HepG2 (cell line): ENCODE measurements around the gene NFATC3. TPM values are rescaled to one million over a fixed set of nuclear protein-coding genes. Genes with fewer than 3 reads are reported as not detected.

Experiments used
- BCL6 ChIP-seq: IDR thresholded peaks from 2 replicates; pipeline ENCODE4 v1.6.1; 2016; ENCODE audit warnings: missing genetic modification reagents, missing compliant biosample characterization
- HES4 ChIP-seq: sonication (generic); formaldehyde crosslinking; IDR thresholded peaks from 2 replicates; pipeline ENCODE4 v1.9.0; 2021; ENCODE audit warnings: mild to moderate bottlenecking, missing genetic modification reagents, borderline replicate concordance
- NCOA2 ChIP-seq: sonication (generic); formaldehyde crosslinking; IDR thresholded peaks from 2 replicates; pipeline ENCODE4 v1.8.0; 2022; ENCODE audit warnings: inconsistent platforms
- PBX2 ChIP-seq: IDR thresholded peaks from 2 replicates; pipeline ENCODE4 v1.6.1; 2016; ENCODE audit warnings: control low read depth
- POLR2G ChIP-seq: fragments of 200-400 bp; formaldehyde crosslinking; IDR thresholded peaks from 2 replicates; pipeline ENCODE4 v1.6.1; 2018; ENCODE audit warnings: mild to moderate bottlenecking, low read depth, low read length, moderate library complexity
- REPIN1 ChIP-seq: sonication (generic); formaldehyde crosslinking; IDR thresholded peaks from 2 replicates; pipeline ENCODE4 v1.8.0; 2022; ENCODE audit warnings: missing genetic modification reagents, low read depth, mild to moderate bottlenecking, borderline replicate concordance
- ZMYM3 ChIP-seq: sonication (generic); formaldehyde crosslinking; IDR thresholded peaks from 2 replicates; pipeline ENCODE4 v1.5.1; 2020; ENCODE audit warnings: mild to moderate bottlenecking, missing genetic modification reagents
- ZNF207 ChIP-seq: fragments of 450-650 bp; IDR thresholded peaks from 2 replicates; pipeline ENCODE4 v1.6.1; 2016; ENCODE audit warnings: antibody characterized with exemption, borderline replicate concordance
- ZNF282 ChIP-seq: fragments of 450-650 bp; IDR thresholded peaks from 2 replicates; pipeline ENCODE4 v1.6.1; 2018; ENCODE audit not compliant: partially characterized antibody
- ZNF678 ChIP-seq: sonication (generic); formaldehyde crosslinking; IDR thresholded peaks from 2 replicates; pipeline ENCODE4 v1.4.0; 2020; ENCODE audit warnings: mild to moderate bottlenecking, missing genetic modification reagents
- ZNF740 ChIP-seq: sonication (generic); formaldehyde crosslinking; IDR thresholded peaks from 2 replicates; pipeline ENCODE4 v1.4.0; 2020; ENCODE audit warnings: missing genetic modification reagents
- ZNF792 ChIP-seq: IDR thresholded peaks from 2 replicates; pipeline ENCODE4 v1.6.1; 2016
- polyA plus RNA-seq, 8 experiments: library from polyadenylated mRNA; depleted of rRNA in 3 of 8; stranded (reverse) in 7 of 8; unstranded in 1 of 8; fragments of >200 nt; fragmentation: Illumina TruSeq in 4 of 8; extraction: Trizol in 4 of 8; gene quantifications; 2 replicates each; pipeline versions ENCODE4 v1.2.1 to v1.2.3, GENCODE V29; 2011 to 2016; ENCODE audit warnings: low read depth in 4 of 8, missing spikeins in 1 of 8, mixed read lengths in 1 of 8; ENCODE audit not compliant: insufficient read depth in 1 of 8
- total RNA-seq, 5 experiments: library from RNA; depleted of rRNA; stranded (reverse); fragments of >200 nt; fragmentation: Illumina TruSeq; extraction: Trizol; gene quantifications; 2 replicates each; pipeline ENCODE4 v1.2.3, GENCODE V29; 2016; ENCODE audit warnings: low read depth in 1 of 5
- TF ChIP-seq, protein P1 (sequence below): sonication (generic); formaldehyde crosslinking; IDR thresholded peaks from 2 replicates; pipeline ENCODE4; 2020; ENCODE audit warnings: missing genetic modification reagents, mild to moderate bottlenecking, borderline replicate concordance
- TF ChIP-seq, protein P2 (sequence below): sonication (generic); formaldehyde crosslinking; IDR thresholded peaks from 2 replicates; pipeline ENCODE4 v1.8.1; 2023; ENCODE audit warnings: mild to moderate bottlenecking, moderate library complexity, missing genetic modification reagents
- TF ChIP-seq, protein P3 (sequence below): sonication (generic); formaldehyde crosslinking; IDR thresholded peaks from one replicate; pipeline ENCODE4 v1.5.1; 2020; ENCODE audit warnings: mild to moderate bottlenecking, missing genetic modification reagents; ENCODE audit errors: not compliant biosample characterization

Gene NFATC3
- total and polyA plus RNA-seq, 2 of the 13 experiments (the other 11 are each of a cell fraction or from before 2014, with no cell fraction given): 52.6 to 62.7 TPM

GRCh38 chr16:68085259-68086071, at the start of gene NFATC3 (continued):
- TF ChIP-seq, protein P1, sequence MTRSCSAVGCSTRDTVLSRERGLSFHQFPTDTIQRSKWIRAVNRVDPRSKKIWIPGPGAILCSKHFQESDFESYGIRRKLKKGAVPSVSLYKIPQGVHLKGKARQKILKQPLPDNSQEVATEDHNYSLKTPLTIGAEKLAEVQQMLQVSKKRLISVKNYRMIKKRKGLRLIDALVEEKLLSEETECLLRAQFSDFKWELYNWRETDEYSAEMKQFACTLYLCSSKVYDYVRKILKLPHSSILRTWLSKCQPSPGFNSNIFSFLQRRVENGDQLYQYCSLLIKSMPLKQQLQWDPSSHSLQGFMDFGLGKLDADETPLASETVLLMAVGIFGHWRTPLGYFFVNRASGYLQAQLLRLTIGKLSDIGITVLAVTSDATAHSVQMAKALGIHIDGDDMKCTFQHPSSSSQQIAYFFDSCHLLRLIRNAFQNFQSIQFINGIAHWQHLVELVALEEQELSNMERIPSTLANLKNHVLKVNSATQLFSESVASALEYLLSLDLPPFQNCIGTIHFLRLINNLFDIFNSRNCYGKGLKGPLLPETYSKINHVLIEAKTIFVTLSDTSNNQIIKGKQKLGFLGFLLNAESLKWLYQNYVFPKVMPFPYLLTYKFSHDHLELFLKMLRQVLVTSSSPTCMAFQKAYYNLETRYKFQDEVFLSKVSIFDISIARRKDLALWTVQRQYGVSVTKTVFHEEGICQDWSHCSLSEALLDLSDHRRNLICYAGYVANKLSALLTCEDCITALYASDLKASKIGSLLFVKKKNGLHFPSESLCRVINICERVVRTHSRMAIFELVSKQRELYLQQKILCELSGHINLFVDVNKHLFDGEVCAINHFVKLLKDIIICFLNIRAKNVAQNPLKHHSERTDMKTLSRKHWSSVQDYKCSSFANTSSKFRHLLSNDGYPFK: no peak
- TF ChIP-seq ZNF207 (no peak), PBX2 (CRISPR knock-in tag) (no peak), HES4 (CRISPR knock-in tag) (peak; percentile 45; the same call in 1 of the 2 replicates), ZMYM3 (CRISPR knock-in tag) (no peak), ZNF740 (CRISPR knock-in tag) (peak; percentile 98), BCL6 (CRISPR knock-in tag) (peak; percentile 5; the same call in 1 of the 2 replicates), POLR2G (no peak), NCOA2 (no peak; the same call in 1 of the 2 replicates), REPIN1 (CRISPR knock-in tag) (0 out of 2 replicates have a peak, but pooled peaks have one; percentile 8), ZNF282 (no peak), ZNF792 (no peak; the same call in 1 of the 2 replicates), ZNF678 (CRISPR knock-in tag) (no peak)
- TF ChIP-seq, protein P2, sequence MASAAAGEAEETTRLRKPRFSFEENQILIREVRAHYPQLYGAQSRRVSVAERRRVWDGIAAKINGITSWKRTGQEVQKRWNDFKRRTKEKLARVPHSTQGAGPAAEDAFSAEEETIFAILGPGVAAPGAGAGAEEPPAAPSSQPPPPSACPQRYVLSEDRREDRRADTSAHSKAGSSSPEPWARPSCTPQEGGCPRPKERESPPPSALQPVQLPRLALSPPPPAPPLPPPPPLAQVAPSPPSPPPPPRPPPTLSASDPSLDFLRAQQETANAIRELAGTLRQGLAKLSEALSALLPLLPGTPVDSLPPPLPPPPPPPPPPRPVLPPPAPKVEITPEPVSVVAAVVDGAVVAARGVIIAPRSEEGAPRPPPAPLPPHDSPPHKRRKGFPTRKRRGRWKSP (CRISPR knock-in tag): no peak
- TF ChIP-seq, protein P3, sequence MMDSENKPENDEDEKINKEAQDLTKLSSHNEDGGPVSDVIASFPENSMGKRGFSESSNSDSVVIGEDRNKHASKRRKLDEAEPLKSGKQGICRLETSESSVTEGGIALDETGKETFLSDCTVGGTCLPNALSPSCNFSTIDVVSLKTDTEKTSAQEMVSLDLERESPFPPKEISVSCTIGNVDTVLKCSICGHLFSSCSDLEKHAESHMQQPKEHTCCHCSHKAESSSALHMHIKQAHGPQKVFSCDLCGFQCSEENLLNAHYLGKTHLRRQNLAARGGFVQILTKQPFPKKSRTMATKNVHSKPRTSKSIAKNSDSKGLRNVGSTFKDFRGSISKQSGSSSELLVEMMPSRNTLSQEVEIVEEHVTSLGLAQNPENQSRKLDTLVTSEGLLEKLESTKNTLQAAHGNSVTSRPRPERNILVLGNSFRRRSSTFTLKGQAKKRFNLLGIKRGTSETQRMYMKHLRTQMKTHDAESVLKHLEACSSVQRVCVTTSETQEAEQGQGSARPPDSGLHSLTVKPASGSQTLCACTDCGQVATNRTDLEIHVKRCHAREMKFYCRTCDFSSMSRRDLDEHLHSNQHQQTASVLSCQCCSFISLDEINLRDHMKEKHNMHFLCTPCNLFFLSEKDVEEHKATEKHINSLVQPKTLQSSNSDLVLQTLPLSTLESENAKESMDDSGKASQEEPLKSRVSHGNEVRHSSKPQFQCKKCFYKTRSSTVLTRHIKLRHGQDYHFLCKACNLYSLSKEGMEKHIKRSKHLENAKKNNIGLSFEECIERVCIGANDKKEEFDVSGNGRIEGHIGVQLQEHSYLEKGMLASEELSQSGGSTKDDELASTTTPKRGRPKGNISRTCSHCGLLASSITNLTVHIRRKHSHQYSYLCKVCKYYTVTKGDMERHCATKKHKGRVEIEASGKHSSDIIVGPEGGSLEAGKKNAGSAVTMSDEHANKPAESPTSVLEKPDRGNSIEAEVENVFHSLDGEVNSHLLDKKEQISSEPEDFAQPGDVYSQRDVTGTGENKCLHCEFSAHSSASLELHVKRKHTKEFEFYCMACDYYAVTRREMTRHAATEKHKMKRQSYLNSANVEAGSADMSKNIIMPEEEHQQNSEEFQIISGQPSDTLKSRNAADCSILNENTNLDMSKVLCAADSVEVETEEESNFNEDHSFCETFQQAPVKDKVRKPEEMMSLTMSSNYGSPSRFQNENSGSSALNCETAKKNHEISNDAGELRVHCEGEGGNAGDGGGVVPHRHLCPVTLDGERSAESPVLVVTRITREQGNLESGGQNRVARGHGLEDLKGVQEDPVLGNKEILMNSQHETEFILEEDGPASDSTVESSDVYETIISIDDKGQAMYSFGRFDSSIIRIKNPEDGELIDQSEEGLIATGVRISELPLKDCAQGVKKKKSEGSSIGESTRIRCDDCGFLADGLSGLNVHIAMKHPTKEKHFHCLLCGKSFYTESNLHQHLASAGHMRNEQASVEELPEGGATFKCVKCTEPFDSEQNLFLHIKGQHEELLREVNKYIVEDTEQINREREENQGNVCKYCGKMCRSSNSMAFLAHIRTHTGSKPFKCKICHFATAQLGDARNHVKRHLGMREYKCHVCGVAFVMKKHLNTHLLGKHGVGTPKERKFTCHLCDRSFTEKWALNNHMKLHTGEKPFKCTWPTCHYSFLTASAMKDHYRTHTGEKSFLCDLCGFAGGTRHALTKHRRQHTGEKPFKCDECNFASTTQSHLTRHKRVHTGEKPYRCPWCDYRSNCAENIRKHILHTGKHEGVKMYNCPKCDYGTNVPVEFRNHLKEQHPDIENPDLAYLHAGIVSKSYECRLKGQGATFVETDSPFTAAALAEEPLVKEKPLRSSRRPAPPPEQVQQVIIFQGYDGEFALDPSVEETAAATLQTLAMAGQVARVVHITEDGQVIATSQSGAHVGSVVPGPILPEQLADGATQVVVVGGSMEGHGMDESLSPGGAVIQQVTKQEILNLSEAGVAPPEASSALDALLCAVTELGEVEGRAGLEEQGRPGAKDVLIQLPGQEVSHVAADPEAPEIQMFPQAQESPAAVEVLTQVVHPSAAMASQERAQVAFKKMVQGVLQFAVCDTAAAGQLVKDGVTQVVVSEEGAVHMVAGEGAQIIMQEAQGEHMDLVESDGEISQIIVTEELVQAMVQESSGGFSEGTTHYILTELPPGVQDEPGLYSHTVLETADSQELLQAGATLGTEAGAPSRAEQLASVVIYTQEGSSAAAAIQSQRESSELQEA: no peak
